Measurements from ENCODE around the gene GSK3A. TPM values are rescaled to one million over a fixed set of nuclear protein-coding genes. Genes with fewer than 3 reads are reported as not detected.
A peak's percentile ranks its signal among the peaks of the same experiment; 100 is the strongest.

The GSK3A gene
- total RNA-seq, 2 experiments from 2014 or later, result 30.5 to 31.7 TPM

DNA sequence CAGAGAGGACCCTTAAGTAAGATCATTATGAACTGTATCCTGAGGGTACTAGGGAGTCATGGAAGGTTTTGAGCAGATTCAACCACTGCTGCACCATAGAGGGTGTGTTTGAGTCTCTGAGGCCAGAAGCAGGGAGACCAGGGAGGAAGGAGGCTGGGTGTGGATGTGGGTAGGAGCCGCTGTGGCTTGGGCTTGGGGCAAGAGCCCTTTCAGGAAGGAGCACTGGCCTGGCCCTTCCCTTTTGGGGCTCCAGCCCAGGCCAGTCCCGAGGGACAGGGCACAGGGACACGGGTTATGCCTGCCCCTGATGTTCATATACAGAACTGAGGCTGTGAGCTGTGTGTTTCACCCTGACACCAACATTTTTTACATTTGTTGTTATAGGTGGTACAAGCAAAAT lies 33.9 kb upstream of the GSK3A start:
- no peak overlapping the region for H3K4me3 Mint-ChIP-seq
- H3K27ac Mint-ChIP-seq, result peak overlapping the region; percentile 5
- peaks cover 16% of the 10 kb centered on the region for H3K36me3 Mint-ChIP-seq (ENCODE audit: low read depth)
- H3K27me3 Mint-ChIP-seq, result no peaks in the 10 kb centered on the region
- H3K4me1 Mint-ChIP-seq (ENCODE audit: low read depth), result peaks cover 47% of the 10 kb centered on the region
- DNase-seq, result no peak
- H3K9me3 Mint-ChIP-seq, result no peaks in the 10 kb centered on the region
- ChIA-PET CTCF (interaction anchor here (1.3 to 4.3 kb wide), 3 partner anchors 20 to 168 kb away, joined by 3 to 29 read pairs (median 4); no protein-coding TSS in a partner anchor), POLR2A (interaction anchor here (1.6 to 7.5 kb wide), 2 partner anchors 21 to 30 kb away, joined by 5 to 119 read pairs; partner anchors contain the start of genes ERF and GSK3A)
- intact Hi-C loops (cut with micrococcal nuclease), result no loop called here
- no peak for ATAC-seq
- TF ChIP-seq, protein P1, sequence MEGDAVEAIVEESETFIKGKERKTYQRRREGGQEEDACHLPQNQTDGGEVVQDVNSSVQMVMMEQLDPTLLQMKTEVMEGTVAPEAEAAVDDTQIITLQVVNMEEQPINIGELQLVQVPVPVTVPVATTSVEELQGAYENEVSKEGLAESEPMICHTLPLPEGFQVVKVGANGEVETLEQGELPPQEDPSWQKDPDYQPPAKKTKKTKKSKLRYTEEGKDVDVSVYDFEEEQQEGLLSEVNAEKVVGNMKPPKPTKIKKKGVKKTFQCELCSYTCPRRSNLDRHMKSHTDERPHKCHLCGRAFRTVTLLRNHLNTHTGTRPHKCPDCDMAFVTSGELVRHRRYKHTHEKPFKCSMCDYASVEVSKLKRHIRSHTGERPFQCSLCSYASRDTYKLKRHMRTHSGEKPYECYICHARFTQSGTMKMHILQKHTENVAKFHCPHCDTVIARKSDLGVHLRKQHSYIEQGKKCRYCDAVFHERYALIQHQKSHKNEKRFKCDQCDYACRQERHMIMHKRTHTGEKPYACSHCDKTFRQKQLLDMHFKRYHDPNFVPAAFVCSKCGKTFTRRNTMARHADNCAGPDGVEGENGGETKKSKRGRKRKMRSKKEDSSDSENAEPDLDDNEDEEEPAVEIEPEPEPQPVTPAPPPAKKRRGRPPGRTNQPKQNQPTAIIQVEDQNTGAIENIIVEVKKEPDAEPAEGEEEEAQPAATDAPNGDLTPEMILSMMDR (IDR thresholded peaks at IDR 0.05), result no peak

DNA sequence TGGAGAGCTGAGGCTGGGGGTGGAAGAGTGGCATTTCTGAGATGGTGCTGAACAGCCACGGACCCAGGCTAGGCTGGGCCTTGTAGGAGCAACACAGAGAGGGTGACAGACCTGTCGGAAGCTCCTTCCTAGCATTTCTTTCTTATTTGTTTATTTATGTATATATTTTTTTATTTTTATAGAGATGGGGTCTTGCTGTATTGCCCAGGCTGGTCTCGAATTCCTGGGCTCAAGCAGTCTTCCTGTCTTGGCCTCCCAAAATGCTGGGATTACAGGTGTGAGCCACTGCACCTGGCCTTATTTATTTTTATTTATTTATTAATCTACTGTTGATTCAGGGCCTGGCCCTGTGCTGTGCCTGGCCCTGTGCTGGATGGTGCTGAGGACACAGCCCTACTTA lies 33.1 kb upstream of the GSK3A start:
- POLR2A ChIA-PET, result interaction anchor here (1.0 to 1.4 kb wide), 2 partner anchors 29 to 30 kb away, joined by 3 to 4 read pairs; no protein-coding TSS in a partner anchor
- no peak for ATAC-seq
- no peak overlapping the region for H3K27ac Mint-ChIP-seq

DNA sequence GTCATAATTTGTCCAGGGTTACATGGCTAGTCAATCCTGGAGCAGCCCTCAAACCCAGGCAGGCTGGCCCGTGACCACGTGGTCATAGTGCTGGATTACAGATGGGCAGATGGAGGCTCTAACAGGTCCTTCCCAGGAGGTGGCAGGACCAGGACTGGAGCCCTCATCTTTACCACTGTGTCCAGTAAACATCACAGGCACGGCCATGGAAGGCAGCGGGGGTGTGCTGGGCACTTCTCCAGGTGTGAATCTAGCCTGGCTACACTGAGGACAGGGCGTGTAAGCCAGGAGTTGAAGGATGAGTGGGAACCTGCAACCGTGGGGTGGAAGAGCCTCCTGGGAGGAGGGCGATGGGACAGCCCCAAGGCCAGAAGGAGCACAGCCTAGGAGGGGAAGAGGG lies 32.7 kb upstream of the GSK3A start:
- no peaks in the 10 kb centered on the region for H3K27me3 Mint-ChIP-seq
- no peak for ATAC-seq
- CTCF ChIA-PET, result interaction anchor here (1.3 to 1.7 kb wide), 2 partner anchors 19 to 32 kb away, joined by 4 read pairs; partner anchors contain the start of gene GSK3A
- no peaks in the 10 kb centered on the region for H3K9me3 Mint-ChIP-seq
- H3K36me3 Mint-ChIP-seq (ENCODE audit: low read depth), result peaks cover 16% of the 10 kb centered on the region
- TF ChIP-seq, protein P1 (IDR thresholded peaks at IDR 0.05), result no peak
- POLR2A ChIA-PET, result interaction anchor here (1.0 to 1.4 kb wide), 3 partner anchors 28 to 34 kb away, joined by 3 to 4 read pairs (median 3); no protein-coding TSS in a partner anchor
- no peak overlapping the region for H3K27ac Mint-ChIP-seq
- no peak for DNase-seq
- H3K4me1 Mint-ChIP-seq (ENCODE audit: low read depth), result peaks cover 55% of the 10 kb centered on the region
- H3K4me3 Mint-ChIP-seq, result no peak overlapping the region
- intact Hi-C loops (cut with micrococcal nuclease), result no loop called here

More for the DNA sequence above, 33.1 kb upstream of the GSK3A start:
- Mint-ChIP-seq H3K27me3 (no peaks in the 10 kb centered on the region), H3K36me3 (ENCODE audit: low read depth) (peaks cover 16% of the 10 kb centered on the region), H3K4me1 (ENCODE audit: low read depth) (peaks cover 51% of the 10 kb centered on the region), H3K4me3 (no peak overlapping the region), H3K9me3 (no peaks in the 10 kb centered on the region)
- intact Hi-C loops (cut with micrococcal nuclease), result no loop called here
- TF ChIP-seq, protein P1 (IDR thresholded peaks at IDR 0.05), result no peak
- no peak for DNase-seq
- CTCF ChIA-PET, result interaction anchor here (1.3 to 1.7 kb wide), 2 partner anchors 20 to 33 kb away, joined by 4 read pairs; partner anchors contain the start of gene GSK3A

DNA sequence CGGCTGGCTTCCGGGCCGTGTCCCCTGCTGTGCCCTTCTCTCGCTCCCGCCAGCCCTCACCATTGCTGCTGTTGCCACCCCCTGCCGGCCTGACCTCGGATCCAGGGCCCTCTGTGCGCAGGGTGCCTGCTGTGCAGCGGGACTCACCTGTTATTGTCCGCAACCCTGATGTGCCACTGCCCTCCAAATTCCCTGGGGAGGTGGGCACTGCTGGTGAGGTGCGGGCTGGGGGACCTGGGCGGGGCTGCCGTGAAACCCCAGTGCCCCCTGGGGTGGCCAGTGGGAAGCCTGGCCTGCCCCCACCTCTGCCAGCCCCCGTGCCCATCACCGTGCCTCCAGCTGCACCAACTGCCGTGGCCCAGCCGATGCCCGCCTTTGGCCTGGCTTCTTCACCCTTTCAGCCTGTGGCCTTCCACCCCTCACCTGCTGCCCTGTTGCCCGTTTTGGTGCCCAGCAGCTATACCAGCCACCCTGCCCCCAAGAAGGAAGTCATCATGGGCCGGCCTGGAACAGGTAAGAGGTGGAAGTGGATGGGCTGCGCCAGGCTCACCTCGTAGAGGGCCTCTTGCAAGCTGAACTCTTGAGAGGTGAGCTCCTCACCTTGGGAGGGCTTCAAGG lies 31.8 kb upstream of the GSK3A start:
- H3K9me3 Mint-ChIP-seq, result no peaks in the 10 kb centered on the region
- ChIA-PET CTCF (interaction anchor here (0.6 to 1.7 kb wide), 4 partner anchors 18 to 74 kb away, joined by 3 to 4 read pairs (median 4); partner anchors contain the start of gene GSK3A), POLR2A (interaction anchor here (1.0 to 1.4 kb wide), 4 partner anchors 19 to 33 kb away, joined by 3 to 4 read pairs (median 3); partner anchors contain the start of genes ERF and PAFAH1B3)
- DNase-seq (no peak), ATAC-seq (no peak)
- H3K36me3 Mint-ChIP-seq (ENCODE audit: low read depth), result peaks cover 15% of the 10 kb centered on the region
- H3K27me3 Mint-ChIP-seq, result no peaks in the 10 kb centered on the region
- no peak overlapping the region for H3K27ac Mint-ChIP-seq
- no peak overlapping the region for H3K4me3 Mint-ChIP-seq
- H3K4me1 Mint-ChIP-seq (ENCODE audit: low read depth), result peaks cover 55% of the 10 kb centered on the region
- intact Hi-C loops (cut with micrococcal nuclease), result no loop called here
- TF ChIP-seq, protein P1 (IDR thresholded peaks at IDR 0.05), result no peak
